ENCODE data around the gene UBC.
"Not testable (repeated sequence)": the region's sequence is repeated elsewhere in the genome, so short reads cannot be mapped to it uniquely, and the experiment has no call there.

The UBC gene

GRCh38 chr12:124883263-124884130 lies 31.0 kb downstream of the UBC start:
- DNase-seq: no peak

GRCh38 chr12:124881123-124881522 lies 33.3 kb downstream of the UBC start:
- no peak for DNase-seq

- not testable (repeated sequence) for DNase-seq
These were observed 34.1 kb downstream of the UBC start for GRCh38 chr12:124880335-124880734.

- DNase-seq: no peak
These were observed 35.5 kb downstream of the UBC start for GRCh38 chr12:124878795-124879516.

GRCh38 chr12:124877423-124877822 lies 37.0 kb downstream of the UBC start:
- no peak for DNase-seq

- DNase-seq: no peak
These were observed 38.3 kb downstream of the UBC start for GRCh38 chr12:124876171-124876570.

- no peak for DNase-seq
These were observed 38.7 kb downstream of the UBC start for GRCh38 chr12:124875803-124876132.

GRCh38 chr12:124874988-124875802 lies 39.3 kb downstream of the UBC start:
- DNase-seq: no peak

GRCh38 chr12:124874188-124874587 lies 40.3 kb downstream of the UBC start:
- DNase-seq: no peak

GRCh38 chr12:124872068-124872719 lies 42.3 kb downstream of the UBC start:
- DNase-seq: no peak

- DNase-seq: no peak
These were observed 43.2 kb downstream of the UBC start for GRCh38 chr12:124871297-124871696.

GRCh38 chr12:124870515-124870914 lies 43.9 kb downstream of the UBC start:
- DNase-seq: no peak

GRCh38 chr12:124869059-124869665 lies 45.3 kb downstream of the UBC start:
- DNase-seq: no peak

- no peak for DNase-seq
These were observed 46.0 kb downstream of the UBC start for GRCh38 chr12:124868252-124869058.

- DNase-seq: no peak
These were observed 47.0 kb downstream of the UBC start for GRCh38 chr12:124867401-124867930.

- no peak for DNase-seq
These were observed 47.5 kb downstream of the UBC start for GRCh38 chr12:124866883-124867400.

GRCh38 chr12:124866195-124866882 lies 48.1 kb downstream of the UBC start:
- DNase-seq: no peak

- DNase-seq: no peak
These were observed 48.7 kb downstream of the UBC start for GRCh38 chr12:124865728-124866127.

- no peak for DNase-seq
These were observed 50.1 kb downstream of the UBC start for GRCh38 chr12:124864326-124864752.

Measured in activated CD4-positive, alpha-beta T cell treated with anti-CD3 and anti-CD28 coated beads for 48 hours (primary cell).